T-helper 2 cell treated with Interferon-gamma antibody and Interleukin-4, amounts not matched to agents 5 μg/mL and 100 μg/mL, for 36 hours (primary cell): ENCODE measurements around the gene P2RX5.
"Not testable (repeated sequence)": the region's sequence is repeated elsewhere in the genome, so short reads cannot be mapped to it uniquely, and the experiment has no call there.

Experiments used
- DNase-seq: peaks from one replicate; pipeline ENCODE4 v3.0.0; 2021; ENCODE audit warnings: low spot score
- H3K27ac Mint-ChIP-seq: one replicate; pipeline ENCODE4 v1.8.0; 2021; ENCODE audit warnings: mild to moderate bottlenecking, mixed read lengths
- H3K27me3 Mint-ChIP-seq: one replicate; pipeline ENCODE4 v1.8.0; 2021; ENCODE audit warnings: low read depth, mixed read lengths
- H3K36me3 Mint-ChIP-seq: one replicate; pipeline ENCODE4 v1.8.0; 2021; ENCODE audit warnings: low read depth, mixed read lengths
- H3K4me1 Mint-ChIP-seq: one replicate; pipeline ENCODE4 v1.8.0; 2021; ENCODE audit warnings: low read depth, mixed read lengths
- H3K4me3 Mint-ChIP-seq: one replicate; pipeline ENCODE4 v1.8.0; 2022; ENCODE audit warnings: mild to moderate bottlenecking, moderate library complexity, mixed read lengths
- H3K9me3 Mint-ChIP-seq: one replicate; pipeline ENCODE4 v1.8.0; 2021; ENCODE audit warnings: mixed read lengths

P2RX5 gene

GRCh38 chr17:3695723-3696411 is at the start of gene P2RX5:
TSS of gene P2RX5 (minus strand) at chr17:3696155. CDS start at chr17:3696005, 150 bp downstream.
- peak within 1 kb of the TSS; percentile 93 for H3K4me3 Mint-ChIP-seq
- H3K27ac Mint-ChIP-seq = peak within 1 kb of the TSS; percentile 93
- peaks cover 23% of the 10 kb centered on the region for H3K4me1 Mint-ChIP-seq
- peak; percentile 49 for DNase-seq
- no peaks in the 10 kb centered on the region for H3K27me3 Mint-ChIP-seq
- H3K36me3 Mint-ChIP-seq = peaks cover 22% of the 10 kb centered on the region
- H3K9me3 Mint-ChIP-seq = peaks cover 4% of the 10 kb centered on the region

GRCh38 chr17:3745071-3745470 is 49.1 kb upstream of the P2RX5 start:
- H3K9me3 Mint-ChIP-seq = no peaks in the 10 kb centered on the region

GRCh38 chr17:3744014-3744413 is 48.1 kb upstream of the P2RX5 start:
- H3K27me3 Mint-ChIP-seq = no peaks in the 10 kb centered on the region
- peaks cover 25% of the 10 kb centered on the region for H3K4me1 Mint-ChIP-seq
- DNase-seq = no peak
- H3K9me3 Mint-ChIP-seq = no peaks in the 10 kb centered on the region
- no peak overlapping the region for H3K4me3 Mint-ChIP-seq
- H3K36me3 Mint-ChIP-seq = no peaks in the 10 kb centered on the region
- no peak overlapping the region for H3K27ac Mint-ChIP-seq

More at GRCh38 chr17:3745071-3745470, 49.1 kb upstream of the P2RX5 start:
- Mint-ChIP-seq H3K27me3 (no peaks in the 10 kb centered on the region), H3K4me3 (no peak overlapping the region), H3K27ac (no peak overlapping the region), H3K36me3 (no peaks in the 10 kb centered on the region), H3K4me1 (peaks cover 18% of the 10 kb centered on the region)
- no peak for DNase-seq

- no peaks in the 10 kb centered on the region for H3K27me3 Mint-ChIP-seq
- H3K9me3 Mint-ChIP-seq = no peaks in the 10 kb centered on the region
- peaks cover 37% of the 10 kb centered on the region for H3K4me1 Mint-ChIP-seq
- H3K36me3 Mint-ChIP-seq = no peaks in the 10 kb centered on the region
- H3K27ac Mint-ChIP-seq = peak overlapping the region; percentile 71
- DNase-seq = peak; percentile 27
- H3K4me3 Mint-ChIP-seq = peak overlapping the region; percentile 54
Measured at GRCh38 chr17:3740611-3741073, 44.7 kb upstream of the P2RX5 start.

- Mint-ChIP-seq H3K27ac (peak overlapping the region; percentile 69), H3K4me3 (no peak overlapping the region), H3K36me3 (no peaks in the 10 kb centered on the region), H3K9me3 (no peaks in the 10 kb centered on the region), H3K4me1 (peaks cover 37% of the 10 kb centered on the region), H3K27me3 (no peaks in the 10 kb centered on the region)
- DNase-seq = no peak
Measured at GRCh38 chr17:3739422-3740124, 43.6 kb upstream of the P2RX5 start.

GRCh38 chr17:3738562-3739295 is 42.8 kb upstream of the P2RX5 start:
- DNase-seq = peak; percentile 66
- peak overlapping the region; percentile 72 for H3K27ac Mint-ChIP-seq
- no peaks in the 10 kb centered on the region for H3K36me3 Mint-ChIP-seq
- no peaks in the 10 kb centered on the region for H3K27me3 Mint-ChIP-seq
- H3K4me1 Mint-ChIP-seq = peaks cover 37% of the 10 kb centered on the region
- H3K4me3 Mint-ChIP-seq = peak overlapping the region; percentile 38
- H3K9me3 Mint-ChIP-seq = no peaks in the 10 kb centered on the region

- Mint-ChIP-seq H3K27ac (no peak overlapping the region), H3K36me3 (peaks cover 2% of the 10 kb centered on the region), H3K4me3 (no peak overlapping the region), H3K4me1 (peaks cover 30% of the 10 kb centered on the region), H3K9me3 (no peaks in the 10 kb centered on the region), H3K27me3 (no peaks in the 10 kb centered on the region)
- no peak for DNase-seq
Measured at GRCh38 chr17:3735515-3735914, 39.6 kb upstream of the P2RX5 start.

- not testable (repeated sequence) for H3K36me3 Mint-ChIP-seq, H3K9me3 Mint-ChIP-seq, DNase-seq, H3K27me3 Mint-ChIP-seq, H3K4me3 Mint-ChIP-seq, H3K27ac Mint-ChIP-seq
- peaks cover 27% of the 10 kb centered on the region for H3K4me1 Mint-ChIP-seq
Measured at GRCh38 chr17:3734911-3735276, 38.9 kb upstream of the P2RX5 start.

GRCh38 chr17:3732210-3732621 is 36.3 kb upstream of the P2RX5 start:
- Mint-ChIP-seq H3K4me1 (peaks cover 12% of the 10 kb centered on the region), H3K36me3 (peaks cover 13% of the 10 kb centered on the region), H3K27me3 (no peaks in the 10 kb centered on the region), H3K9me3 (no peaks in the 10 kb centered on the region), H3K4me3 (no peak overlapping the region), H3K27ac (no peak overlapping the region)
- no peak for DNase-seq

GRCh38 chr17:3730881-3731429 is 35.0 kb upstream of the P2RX5 start:
- no peaks in the 10 kb centered on the region for H3K9me3 Mint-ChIP-seq
- H3K27ac Mint-ChIP-seq = no peak overlapping the region
- DNase-seq = no peak
- no peaks in the 10 kb centered on the region for H3K27me3 Mint-ChIP-seq
- H3K4me3 Mint-ChIP-seq = no peak overlapping the region
- peaks cover 21% of the 10 kb centered on the region for H3K36me3 Mint-ChIP-seq
- peaks cover 13% of the 10 kb centered on the region for H3K4me1 Mint-ChIP-seq

- Mint-ChIP-seq H3K27me3 (no peaks in the 10 kb centered on the region), H3K9me3 (no peaks in the 10 kb centered on the region), H3K4me3 (no peak overlapping the region), H3K4me1 (peaks cover 23% of the 10 kb centered on the region), H3K27ac (no peak overlapping the region), H3K36me3 (peaks cover 32% of the 10 kb centered on the region)
- DNase-seq = no peak
Measured at GRCh38 chr17:3729881-3730280, 33.9 kb upstream of the P2RX5 start.

GRCh38 chr17:3728099-3728498 is 32.1 kb upstream of the P2RX5 start:
- not testable (repeated sequence) for H3K27ac Mint-ChIP-seq, H3K27me3 Mint-ChIP-seq, H3K9me3 Mint-ChIP-seq, H3K4me3 Mint-ChIP-seq, DNase-seq
- peaks cover 39% of the 10 kb centered on the region for H3K36me3 Mint-ChIP-seq
- H3K4me1 Mint-ChIP-seq = peaks cover 29% of the 10 kb centered on the region

GRCh38 chr17:3727041-3727440 is 31.1 kb upstream of the P2RX5 start:
- no peaks in the 10 kb centered on the region for H3K27me3 Mint-ChIP-seq
- peaks cover 48% of the 10 kb centered on the region for H3K36me3 Mint-ChIP-seq
- DNase-seq = no peak
- peaks cover 36% of the 10 kb centered on the region for H3K4me1 Mint-ChIP-seq
- no peak overlapping the region for H3K27ac Mint-ChIP-seq
- peak overlapping the region; percentile 5 for H3K4me3 Mint-ChIP-seq
- no peaks in the 10 kb centered on the region for H3K9me3 Mint-ChIP-seq
